Measurements from ENCODE around the gene TOLLIP.

DNA sequence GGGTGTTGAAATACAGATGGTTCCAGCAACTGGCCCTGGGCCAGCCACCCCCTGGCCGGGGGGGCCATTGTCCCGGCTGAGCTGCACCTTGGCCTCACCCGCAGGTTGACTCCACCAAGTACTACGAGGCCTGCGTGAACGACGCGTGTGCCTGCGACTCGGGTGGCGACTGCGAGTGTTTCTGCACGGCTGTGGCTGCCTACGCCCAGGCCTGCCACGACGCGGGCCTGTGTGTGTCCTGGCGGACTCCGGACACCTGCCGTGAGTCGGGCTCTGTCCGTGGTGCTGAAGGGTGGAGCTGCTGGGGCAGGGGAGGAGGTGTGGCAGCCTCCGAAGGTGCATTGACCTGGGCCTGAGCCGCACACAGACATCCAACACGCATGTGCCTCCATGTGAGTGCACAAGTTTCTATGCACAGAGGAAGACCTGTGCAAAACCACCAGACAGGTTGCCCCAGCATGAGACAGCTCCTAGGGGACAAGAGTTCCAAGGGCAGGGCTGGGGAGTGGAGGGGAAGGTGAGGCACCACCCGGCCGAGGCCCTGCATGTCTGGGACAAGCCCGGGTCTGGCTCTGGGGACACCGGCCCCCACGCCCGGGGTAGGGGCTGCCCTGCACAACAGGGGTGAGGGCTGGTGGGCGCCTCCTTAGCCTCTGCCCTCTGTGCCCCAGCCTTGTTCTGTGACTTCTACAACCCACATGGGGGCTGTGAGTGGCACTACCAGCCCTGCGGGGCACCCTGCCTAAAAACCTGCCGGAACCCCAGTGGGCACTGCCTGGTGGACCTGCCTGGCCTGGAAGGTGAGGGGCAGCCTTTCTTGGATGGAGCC lies 70.5 kb downstream of the TOLLIP start:
- TF ChIP-seq, protein P1, sequence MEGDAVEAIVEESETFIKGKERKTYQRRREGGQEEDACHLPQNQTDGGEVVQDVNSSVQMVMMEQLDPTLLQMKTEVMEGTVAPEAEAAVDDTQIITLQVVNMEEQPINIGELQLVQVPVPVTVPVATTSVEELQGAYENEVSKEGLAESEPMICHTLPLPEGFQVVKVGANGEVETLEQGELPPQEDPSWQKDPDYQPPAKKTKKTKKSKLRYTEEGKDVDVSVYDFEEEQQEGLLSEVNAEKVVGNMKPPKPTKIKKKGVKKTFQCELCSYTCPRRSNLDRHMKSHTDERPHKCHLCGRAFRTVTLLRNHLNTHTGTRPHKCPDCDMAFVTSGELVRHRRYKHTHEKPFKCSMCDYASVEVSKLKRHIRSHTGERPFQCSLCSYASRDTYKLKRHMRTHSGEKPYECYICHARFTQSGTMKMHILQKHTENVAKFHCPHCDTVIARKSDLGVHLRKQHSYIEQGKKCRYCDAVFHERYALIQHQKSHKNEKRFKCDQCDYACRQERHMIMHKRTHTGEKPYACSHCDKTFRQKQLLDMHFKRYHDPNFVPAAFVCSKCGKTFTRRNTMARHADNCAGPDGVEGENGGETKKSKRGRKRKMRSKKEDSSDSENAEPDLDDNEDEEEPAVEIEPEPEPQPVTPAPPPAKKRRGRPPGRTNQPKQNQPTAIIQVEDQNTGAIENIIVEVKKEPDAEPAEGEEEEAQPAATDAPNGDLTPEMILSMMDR (IDR thresholded peaks at IDR 0.05), result no peak
- no peak for TF ChIP-seq POLR2A (IDR thresholded peaks at IDR 0.05)

Data from Peyer's patch (tissue), 4 donors.